ENCODE measurements around the gene ZNF574. TPM values are rescaled to one million over a fixed set of nuclear protein-coding genes. Genes with fewer than 3 reads are reported as not detected.

ZNF574 gene
- total RNA-seq, 1 donor from 2014 or later = 7.1 TPM

GRCh38 chr19:42116308-42117075 lies 40.5 kb downstream of the ZNF574 start:
- no peak for FAIRE-seq
- Histone ChIP-seq H3K36me3 (ENCODE audit: control insufficient read depth, insufficient read depth, low read length) (peaks cover 3% of the 10 kb centered on the region), H3K4me3 (ENCODE audit: low read depth, low read length) (no peak overlapping the region), H3K27me3 (ENCODE audit: control insufficient read depth, insufficient read depth, low read length) (no peaks in the 10 kb centered on the region)
- DNase-seq (ENCODE audit: low read depth) = no peak
- no peak for TF ChIP-seq CTCF (IDR thresholded peaks at IDR 0.05; ENCODE audit: insufficient read depth, low read length, severe bottlenecking)

- FAIRE-seq (no peak), DNase-seq (ENCODE audit: low read depth) (no peak)
- Histone ChIP-seq H3K36me3 (ENCODE audit: control insufficient read depth, insufficient read depth, low read length) (peaks cover 3% of the 10 kb centered on the region), H3K27me3 (ENCODE audit: control insufficient read depth, insufficient read depth, low read length) (no peaks in the 10 kb centered on the region), H3K4me3 (ENCODE audit: low read depth, low read length) (no peak overlapping the region)
- no peak for TF ChIP-seq CTCF (IDR thresholded peaks at IDR 0.05; ENCODE audit: insufficient read depth, low read length, severe bottlenecking)
Measured at GRCh38 chr19:42117076-42117475, 41.1 kb downstream of the ZNF574 start.

- TF ChIP-seq CTCF (IDR thresholded peaks at IDR 0.05; ENCODE audit: insufficient read depth, low read length, severe bottlenecking) = no peak
- no peaks in the 10 kb centered on the region for H3K27me3 ChIP-seq (ENCODE audit: control insufficient read depth, insufficient read depth, low read length)
- FAIRE-seq = no peak
- no peak overlapping the region for H3K4me3 ChIP-seq (ENCODE audit: low read depth, low read length)
- peaks cover 3% of the 10 kb centered on the region for H3K36me3 ChIP-seq (ENCODE audit: control insufficient read depth, insufficient read depth, low read length)
- no peak for DNase-seq (ENCODE audit: low read depth)
Measured at GRCh38 chr19:42120276-42120980, 44.5 kb downstream of the ZNF574 start.

DNA sequence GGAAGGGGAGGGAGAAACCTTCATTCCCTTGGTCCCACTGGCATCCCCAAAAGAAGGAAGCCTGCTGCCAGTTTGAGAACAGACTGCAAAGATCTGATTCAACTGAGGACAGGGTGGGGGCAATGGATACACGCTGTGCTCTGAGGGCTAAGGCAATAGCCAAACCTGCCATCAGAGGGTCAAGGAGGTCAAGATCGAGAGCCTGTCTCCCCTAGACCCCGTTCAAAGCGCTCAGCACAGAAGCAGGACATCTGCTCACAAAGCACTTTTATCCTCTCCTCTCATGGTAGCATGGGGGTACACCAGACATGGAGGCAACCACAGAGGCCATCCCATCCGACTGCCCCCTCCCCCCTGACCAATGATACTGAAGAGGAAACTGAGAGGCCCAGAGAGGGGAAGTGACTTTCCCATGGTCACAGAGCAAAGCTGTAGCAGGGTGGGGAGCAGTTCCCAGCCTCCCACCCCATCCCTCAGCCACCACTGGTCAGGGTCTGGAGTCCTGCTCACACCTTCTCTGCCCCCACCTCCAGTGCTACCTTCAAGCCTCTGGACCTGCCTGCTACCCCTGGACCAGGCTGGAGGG lies 45.2 kb downstream of the ZNF574 start:
- DNase-seq (ENCODE audit: low read depth) (no peak), FAIRE-seq (no peak)
- TF ChIP-seq CTCF (IDR thresholded peaks at IDR 0.05; ENCODE audit: insufficient read depth, low read length, severe bottlenecking) = no peak
- Histone ChIP-seq H3K36me3 (ENCODE audit: control insufficient read depth, insufficient read depth, low read length) (peaks cover 3% of the 10 kb centered on the region), H3K4me3 (ENCODE audit: low read depth, low read length) (no peak overlapping the region), H3K27me3 (ENCODE audit: control insufficient read depth, insufficient read depth, low read length) (no peaks in the 10 kb centered on the region)

DNA sequence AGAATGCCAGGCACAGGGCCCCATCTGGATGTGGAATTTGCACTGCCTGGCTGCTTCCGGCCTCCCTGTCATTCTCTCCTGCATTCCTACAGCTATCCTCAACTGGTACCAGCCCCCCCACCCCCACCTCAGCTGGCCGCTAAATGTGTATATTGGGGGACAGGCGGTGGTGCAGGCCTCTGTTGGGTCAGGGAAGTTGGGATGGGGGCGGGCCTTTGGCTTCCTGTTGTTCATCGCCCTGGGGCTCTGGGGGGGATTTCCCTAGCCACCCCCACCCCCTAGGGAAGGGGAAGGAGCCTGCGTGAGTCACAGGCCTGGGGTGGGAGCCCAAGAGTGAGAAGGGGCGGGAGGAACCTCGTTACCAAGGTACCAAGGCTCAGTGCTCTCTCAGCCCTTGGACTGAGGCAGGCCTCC lies 45.7 kb downstream of the ZNF574 start:
- Histone ChIP-seq H3K36me3 (ENCODE audit: control insufficient read depth, insufficient read depth, low read length) (no peaks in the 10 kb centered on the region), H3K27me3 (ENCODE audit: control insufficient read depth, insufficient read depth, low read length) (no peaks in the 10 kb centered on the region), H3K4me3 (ENCODE audit: low read depth, low read length) (no peak overlapping the region)
- DNase-seq (ENCODE audit: low read depth) = peak; percentile 82
- TF ChIP-seq CTCF (IDR thresholded peaks at IDR 0.05; ENCODE audit: insufficient read depth, low read length, severe bottlenecking) = no peak
- FAIRE-seq = no peak
